ENCODE measurements around the gene HPRT1. TPM values are rescaled to one million over a fixed set of nuclear protein-coding genes. Genes with fewer than 3 reads are reported as not detected.

The HPRT1 gene
- total RNA-seq, 1 donor from 2014 or later = 14.1 TPM

- Histone ChIP-seq H3K9ac (ENCODE audit: low read depth in 1 of 3, low read length in 3 of 3) (no peak overlapping the region), H3K4me1 (ENCODE audit: control insufficient read depth in 3 of 3, insufficient read depth in 3 of 3, low read length in 3 of 3) (no peaks in the 10 kb centered on the region)
Measured at GRCh38 chrX:134512566-134512965, 52.6 kb downstream of the HPRT1 start.

GRCh38 chrX:134513091-134513490 is 53.1 kb downstream of the HPRT1 start:
- Histone ChIP-seq H3K27ac (ENCODE audit: low read depth, low read length) (no peak overlapping the region), H3K9ac (ENCODE audit: low read depth in 1 of 3, low read length in 3 of 3) (no peak overlapping the region), H3K4me1 (ENCODE audit: control insufficient read depth in 3 of 3, insufficient read depth in 3 of 3, low read length in 3 of 3) (no peaks in the 10 kb centered on the region), H3K9me3 (ENCODE audit: control insufficient read depth in 3 of 3, low read length in 3 of 3) (no peaks in the 10 kb centered on the region), H3K4me3 (ENCODE audit: low read length in 3 of 3) (no peak overlapping the region), H3K36me3 (ENCODE audit: control insufficient read depth in 3 of 3, insufficient read depth in 3 of 3, low read length in 3 of 3) (no peaks in the 10 kb centered on the region), H3K27me3 (ENCODE audit: control insufficient read depth in 3 of 3, insufficient read depth in 3 of 3, low read length in 3 of 3) (no peaks in the 10 kb centered on the region)

More at GRCh38 chrX:134512566-134512965, 52.6 kb downstream of the HPRT1 start:
- H3K4me3 ChIP-seq (ENCODE audit: low read length in 3 of 3) = no peak overlapping the region
- no peaks in the 10 kb centered on the region for H3K27me3 ChIP-seq (ENCODE audit: control insufficient read depth in 3 of 3, insufficient read depth in 3 of 3, low read length in 3 of 3)
- H3K9me3 ChIP-seq (ENCODE audit: control insufficient read depth in 3 of 3, low read length in 3 of 3) = no peaks in the 10 kb centered on the region
- H3K36me3 ChIP-seq (ENCODE audit: control insufficient read depth in 3 of 3, insufficient read depth in 3 of 3, low read length in 3 of 3) = no peaks in the 10 kb centered on the region
- no peak overlapping the region for H3K27ac ChIP-seq (ENCODE audit: low read depth, low read length)

GRCh38 chrX:134520860-134521390 is 61.0 kb downstream of the HPRT1 start:
- Histone ChIP-seq H3K36me3 (ENCODE audit: control insufficient read depth in 3 of 3, insufficient read depth in 3 of 3, low read length in 3 of 3) (no peaks in the 10 kb centered on the region), H3K9me3 (ENCODE audit: control insufficient read depth in 3 of 3, low read length in 3 of 3) (no peaks in the 10 kb centered on the region), H3K4me3 (ENCODE audit: low read length in 3 of 3) (no peak overlapping the region), H3K27me3 (ENCODE audit: control insufficient read depth in 3 of 3, insufficient read depth in 3 of 3, low read length in 3 of 3) (no peaks in the 10 kb centered on the region), H3K27ac (ENCODE audit: low read depth, low read length) (no peak overlapping the region), H3K9ac (ENCODE audit: low read depth in 1 of 3, low read length in 3 of 3) (no peak overlapping the region), H3K4me1 (ENCODE audit: control insufficient read depth in 3 of 3, insufficient read depth in 3 of 3, low read length in 3 of 3) (no peaks in the 10 kb centered on the region)

GRCh38 chrX:134524181-134524580 is 64.2 kb downstream of the HPRT1 start:
- Histone ChIP-seq H3K36me3 (ENCODE audit: control insufficient read depth in 3 of 3, insufficient read depth in 3 of 3, low read length in 3 of 3) (no peaks in the 10 kb centered on the region), H3K27me3 (ENCODE audit: control insufficient read depth in 3 of 3, insufficient read depth in 3 of 3, low read length in 3 of 3) (no peaks in the 10 kb centered on the region), H3K9me3 (ENCODE audit: control insufficient read depth in 3 of 3, low read length in 3 of 3) (no peaks in the 10 kb centered on the region), H3K4me1 (ENCODE audit: control insufficient read depth in 3 of 3, insufficient read depth in 3 of 3, low read length in 3 of 3) (no peaks in the 10 kb centered on the region), H3K4me3 (ENCODE audit: low read length in 3 of 3) (no peak overlapping the region), H3K9ac (ENCODE audit: low read depth in 1 of 3, low read length in 3 of 3) (no peak overlapping the region), H3K27ac (ENCODE audit: low read depth, low read length) (no peak overlapping the region)

GRCh38 chrX:134525086-134525792 is 65.3 kb downstream of the HPRT1 start:
- peaks cover 0 to under 1% (median 0%) of the 10 kb centered on the region in 3 donors for H3K27me3 ChIP-seq (ENCODE audit: control insufficient read depth in 3 of 3, insufficient read depth in 3 of 3, low read length in 3 of 3)
- no peak overlapping the region for H3K9ac ChIP-seq (ENCODE audit: low read depth in 1 of 3, low read length in 3 of 3)
- H3K9me3 ChIP-seq (ENCODE audit: control insufficient read depth in 3 of 3, low read length in 3 of 3) = no peaks in the 10 kb centered on the region
- H3K27ac ChIP-seq (ENCODE audit: low read depth, low read length) = no peak overlapping the region
- H3K4me3 ChIP-seq (ENCODE audit: low read length in 3 of 3) = no peak overlapping the region
- H3K4me1 ChIP-seq (ENCODE audit: control insufficient read depth in 3 of 3, insufficient read depth in 3 of 3, low read length in 3 of 3) = no peaks in the 10 kb centered on the region
- no peaks in the 10 kb centered on the region for H3K36me3 ChIP-seq (ENCODE audit: control insufficient read depth in 3 of 3, insufficient read depth in 3 of 3, low read length in 3 of 3)

- H3K4me1 ChIP-seq (ENCODE audit: control insufficient read depth in 3 of 3, insufficient read depth in 3 of 3, low read length in 3 of 3) = no peaks in the 10 kb centered on the region
- no peaks in the 10 kb centered on the region for H3K9me3 ChIP-seq (ENCODE audit: control insufficient read depth in 3 of 3, low read length in 3 of 3)
- H3K4me3 ChIP-seq (ENCODE audit: low read length in 3 of 3) = no peak overlapping the region
- H3K27ac ChIP-seq (ENCODE audit: low read depth, low read length) = no peak overlapping the region
- no peaks in the 10 kb centered on the region for H3K36me3 ChIP-seq (ENCODE audit: control insufficient read depth in 3 of 3, insufficient read depth in 3 of 3, low read length in 3 of 3)
- no peak overlapping the region for H3K9ac ChIP-seq (ENCODE audit: low read depth in 1 of 3, low read length in 3 of 3)
- peaks cover 0 to 2% (median 0%) of the 10 kb centered on the region in 3 donors for H3K27me3 ChIP-seq (ENCODE audit: control insufficient read depth in 3 of 3, insufficient read depth in 3 of 3, low read length in 3 of 3)
Measured at GRCh38 chrX:134526399-134526798, 66.4 kb downstream of the HPRT1 start.

GRCh38 chrX:134528960-134529359 is 69.0 kb downstream of the HPRT1 start:
- H3K27me3 ChIP-seq (ENCODE audit: control insufficient read depth in 3 of 3, insufficient read depth in 3 of 3, low read length in 3 of 3) = peaks cover 0 to 2% (median 0%) of the 10 kb centered on the region in 3 donors
- no peaks in the 10 kb centered on the region for H3K9me3 ChIP-seq (ENCODE audit: control insufficient read depth in 3 of 3, low read length in 3 of 3)
- no peaks in the 10 kb centered on the region for H3K4me1 ChIP-seq (ENCODE audit: control insufficient read depth in 3 of 3, insufficient read depth in 3 of 3, low read length in 3 of 3)
- no peaks in the 10 kb centered on the region for H3K36me3 ChIP-seq (ENCODE audit: control insufficient read depth in 3 of 3, insufficient read depth in 3 of 3, low read length in 3 of 3)
- no peak overlapping the region for H3K27ac ChIP-seq (ENCODE audit: low read depth, low read length)
- H3K9ac ChIP-seq (ENCODE audit: low read depth in 1 of 3, low read length in 3 of 3) = no peak overlapping the region
- no peak overlapping the region for H3K4me3 ChIP-seq (ENCODE audit: low read length in 3 of 3)

GRCh38 chrX:134529481-134529880 is 69.5 kb downstream of the HPRT1 start:
- Histone ChIP-seq H3K9me3 (ENCODE audit: control insufficient read depth in 3 of 3, low read length in 3 of 3) (no peaks in the 10 kb centered on the region), H3K9ac (ENCODE audit: low read depth in 1 of 3, low read length in 3 of 3) (no peak overlapping the region), H3K4me3 (ENCODE audit: low read length in 3 of 3) (no peak overlapping the region), H3K4me1 (ENCODE audit: control insufficient read depth in 3 of 3, insufficient read depth in 3 of 3, low read length in 3 of 3) (no peaks in the 10 kb centered on the region), H3K27me3 (ENCODE audit: control insufficient read depth in 3 of 3, insufficient read depth in 3 of 3, low read length in 3 of 3) (peaks cover 0 to 2% (median 0%) of the 10 kb centered on the region in 3 donors), H3K36me3 (ENCODE audit: control insufficient read depth in 3 of 3, insufficient read depth in 3 of 3, low read length in 3 of 3) (no peaks in the 10 kb centered on the region), H3K27ac (ENCODE audit: low read depth, low read length) (no peak overlapping the region)

GRCh38 chrX:134530845-134531244 is 70.9 kb downstream of the HPRT1 start:
- Histone ChIP-seq H3K4me1 (ENCODE audit: control insufficient read depth in 3 of 3, insufficient read depth in 3 of 3, low read length in 3 of 3) (no peaks in the 10 kb centered on the region), H3K9ac (ENCODE audit: low read depth in 1 of 3, low read length in 3 of 3) (no peak overlapping the region), H3K27me3 (ENCODE audit: control insufficient read depth in 3 of 3, insufficient read depth in 3 of 3, low read length in 3 of 3) (peaks cover 0 to 4% (median 0%) of the 10 kb centered on the region in 3 donors), H3K27ac (ENCODE audit: low read depth, low read length) (no peak overlapping the region), H3K36me3 (ENCODE audit: control insufficient read depth in 3 of 3, insufficient read depth in 3 of 3, low read length in 3 of 3) (no peaks in the 10 kb centered on the region), H3K9me3 (ENCODE audit: control insufficient read depth in 3 of 3, low read length in 3 of 3) (no peaks in the 10 kb centered on the region), H3K4me3 (ENCODE audit: low read length in 3 of 3) (no peak overlapping the region)

GRCh38 chrX:134533352-134533751 is 73.4 kb downstream of the HPRT1 start:
- peaks cover 0 to 4% (median 0%) of the 10 kb centered on the region in 3 donors for H3K27me3 ChIP-seq (ENCODE audit: control insufficient read depth in 3 of 3, insufficient read depth in 3 of 3, low read length in 3 of 3)
- no peak overlapping the region for H3K4me3 ChIP-seq (ENCODE audit: low read length in 3 of 3)
- H3K9ac ChIP-seq (ENCODE audit: low read depth in 1 of 3, low read length in 3 of 3) = no peak overlapping the region
- no peaks in the 10 kb centered on the region for H3K4me1 ChIP-seq (ENCODE audit: control insufficient read depth in 3 of 3, insufficient read depth in 3 of 3, low read length in 3 of 3)
- no peaks in the 10 kb centered on the region for H3K9me3 ChIP-seq (ENCODE audit: control insufficient read depth in 3 of 3, low read length in 3 of 3)
- H3K36me3 ChIP-seq (ENCODE audit: control insufficient read depth in 3 of 3, insufficient read depth in 3 of 3, low read length in 3 of 3) = no peaks in the 10 kb centered on the region
- no peak overlapping the region for H3K27ac ChIP-seq (ENCODE audit: low read depth, low read length)

Measured in skeletal muscle tissue (tissue), 4 donors.